Testis (tissue), 2 donors: ENCODE results near the gene MYH14.

ENCODE experiments used
- CTCF ChIP-seq, 3 experiments: fragments of 450-650 bp in 2 of 3; fragments of 200-600 bp in 1 of 3; sonication (generic) in 1 of 3; IDR thresholded peaks; one replicate each; pipeline ENCODE4 v1.5.1; 2016 to 2019; ENCODE audit warnings: antibody characterized with exemption in 3 of 3, mild to moderate bottlenecking in 2 of 3, moderate library complexity in 1 of 3
- POLR2A ChIP-seq: fragments of 450-650 bp; IDR thresholded peaks from one replicate; pipeline ENCODE4 v1.6.1; 2017; ENCODE audit warnings: antibody characterized with exemption, mild to moderate bottlenecking, moderate library complexity

- TF ChIP-seq CTCF (IDR thresholded peaks at IDR 0.05) (no peak), POLR2A (no peak)
These were observed 24.4 kb upstream of the MYH14 start for GRCh38 chr19:50178859-50179537.
